Keratinocyte (primary cell): ENCODE measurements around the gene GNB5. TPM values are rescaled to one million over a fixed set of nuclear protein-coding genes. Genes with fewer than 3 reads are reported as not detected.
A peak's percentile ranks its signal among the peaks of the same experiment; 100 is the strongest.

Experiments used
- DNase-seq: peaks from one replicate; pipeline ENCODE4 v3.0.0-alpha.2; 2011; ENCODE audit warnings: low read depth, missing footprints, low spot score
- FAIRE-seq: peaks from 2 replicates; lab custom pipeline; 2011; peaks lifted over from hg19 to GRCh38; lab: Jason Lieb, UNC
- H2AFZ ChIP-seq: 2 replicates; pipeline ENCODE4 v1.6.0; 2012; ENCODE audit warnings: low read length, control low read depth, inconsistent platforms; ENCODE audit not compliant: control insufficient read depth
- H3K27ac ChIP-seq: 2 replicates; pipeline ENCODE4 v1.5.1; 2011; ENCODE audit warnings: low read length; ENCODE audit not compliant: control insufficient read depth, insufficient read depth
- H3K27me3 ChIP-seq: 3 replicates; pipeline ENCODE4 v1.6.0; 2011; ENCODE audit warnings: low read length; ENCODE audit not compliant: control insufficient read depth, insufficient read depth; ENCODE audit errors: extremely low read depth
- H3K36me3 ChIP-seq, 2 experiments: 2 replicates in 1 of 2; 3 replicates in 1 of 2; pipeline ENCODE4 v1.5.1; 2011; ENCODE audit warnings: low read length in 2 of 2, mild to moderate bottlenecking in 1 of 2; ENCODE audit not compliant: control insufficient read depth in 2 of 2, insufficient read depth in 2 of 2; ENCODE audit errors: extremely low read depth in 1 of 2
- H3K4me1 ChIP-seq: 3 replicates; pipeline ENCODE4 v1.5.1; 2011; ENCODE audit warnings: low read length; ENCODE audit not compliant: control insufficient read depth, insufficient read depth; ENCODE audit errors: extremely low read depth
- H3K4me2 ChIP-seq: 3 replicates; pipeline ENCODE4 v1.6.0; 2011; ENCODE audit warnings: low read depth, low read length; ENCODE audit not compliant: control insufficient read depth, insufficient read depth; ENCODE audit errors: extremely low read depth
- H3K4me3 ChIP-seq, 3 experiments: fragments of 200-600 bp in 1 of 3; sonication (generic) in 1 of 3; 2 replicates in 2 of 3; 3 replicates in 1 of 3; pipeline ENCODE4 v1.5.1; 2011 to 2016; ENCODE audit warnings: low read length in 3 of 3, mild to moderate bottlenecking in 3 of 3, control low read depth in 2 of 3, inconsistent platforms in 1 of 3, low read depth in 1 of 3, mixed read lengths in 1 of 3, mixed run types in 1 of 3, moderate library complexity in 1 of 3; ENCODE audit not compliant: control insufficient read depth in 2 of 3, insufficient read depth in 2 of 3; ENCODE audit errors: extremely low read depth in 1 of 3
- H3K79me2 ChIP-seq: 2 replicates; pipeline ENCODE4 v1.6.0; 2012; ENCODE audit warnings: low read length; ENCODE audit not compliant: control insufficient read depth, insufficient read depth
- H3K9ac ChIP-seq: 3 replicates; pipeline ENCODE4 v1.6.0; 2011; ENCODE audit warnings: low read length; ENCODE audit not compliant: control insufficient read depth, insufficient read depth; ENCODE audit errors: extremely low read depth
- H3K9me1 ChIP-seq: 3 replicates; pipeline ENCODE4 v1.6.0; 2011; ENCODE audit warnings: low read length; ENCODE audit not compliant: control insufficient read depth, insufficient read depth; ENCODE audit errors: extremely low read depth
- H3K9me3 ChIP-seq: 2 replicates; pipeline ENCODE4 v1.5.1; 2012; ENCODE audit warnings: low read depth, low read length; ENCODE audit not compliant: control insufficient read depth
- H4K20me1 ChIP-seq: 3 replicates; pipeline ENCODE4 v1.6.0; 2011; ENCODE audit warnings: low read length; ENCODE audit not compliant: control insufficient read depth, insufficient read depth; ENCODE audit errors: extremely low read depth
- CTCF ChIP-seq, 3 experiments: IDR thresholded peaks in 1 of 3; conservative IDR thresholded peaks in 1 of 3; optimal IDR thresholded peaks in 1 of 3; 2 replicates in 2 of 3; 3 replicates in 1 of 3; pipeline versions ENCODE3 to v1.5.1; 2011; ENCODE audit warnings: low read length in 3 of 3, mild to moderate bottlenecking in 3 of 3, moderate library complexity in 2 of 3, control low read depth in 1 of 3, inconsistent platforms in 1 of 3; ENCODE audit not compliant: insufficient read depth in 2 of 3; ENCODE audit errors: extremely low read depth in 1 of 3
- EZH2 ChIP-seq: IDR thresholded peaks from one replicate; pipeline ENCODE4 v1.6.1; 2012; ENCODE audit warnings: inconsistent platforms, mild to moderate bottlenecking, low read length, moderate library complexity
- dilution Hi-C: fragments of 300-500 bp; cut with MboI; formaldehyde crosslinking; loops from one replicate; pipeline ENCODE4 v1.7.0; 2020; ENCODE audit warnings: low sequenced_read_pairs; ENCODE audit not compliant: extremely low pct_ligation_motif_present
- polyA plus RNA-seq, 5 experiments: library from polyadenylated mRNA; depleted of rRNA in 3 of 5; stranded (reverse) in 3 of 5; stranded (forward) in 1 of 5; unstranded in 1 of 5; fragments of >200 nt; gene quantifications; 1 replicate in 1 of 5; 2 replicates in 3 of 5; 3 replicates in 1 of 5; pipeline versions ENCODE4 v1.2.1 to v1.2.3, GENCODE V29; 2011 to 2012; ENCODE audit warnings: missing spikeins in 2 of 5, low read depth in 1 of 5, low replicate concordance in 1 of 5

Gene GNB5
- polyA plus RNA-seq, 1 donor (not counting 4 experiments of a cell fraction or from before 2014, with no cell fraction given), result 25.8 TPM

- dilution Hi-C loops, result no loop called here
- TF ChIP-seq CTCF (optimal IDR thresholded peaks at IDR 0.05 in 1 of 3, IDR thresholded peaks at IDR 0.05 in 1 of 3, conservative IDR thresholded peaks at IDR 0.05 in 1 of 3; ENCODE audit: extremely low read depth in 1 of 3, insufficient read depth in 2 of 3, low read length in 3 of 3) (no peak), EZH2 (no peak)
- FAIRE-seq (peak; percentile 13), DNase-seq (peak; percentile 90)
- H3K4me2 ChIP-seq, result peak overlapping the region; percentile 77
- no peaks in the 10 kb centered on the region for H3K9me1 ChIP-seq
- H4K20me1 ChIP-seq, result no peaks in the 10 kb centered on the region
- no peaks in the 10 kb centered on the region for H3K79me2 ChIP-seq
- H3K9ac ChIP-seq, result peak overlapping the region; percentile 62
- peak overlapping the region; percentile 95 for H3K27ac ChIP-seq
- peaks cover 34% of the 10 kb centered on the region for H3K4me1 ChIP-seq
- no peaks in the 10 kb centered on the region for H3K36me3 ChIP-seq
- no peaks in the 10 kb centered on the region for H3K9me3 ChIP-seq
- H3K4me3 ChIP-seq, result peak overlapping the region in 1 of 3 experiments; percentile 9
- H3K27me3 ChIP-seq, result no peaks in the 10 kb centered on the region
- H2AFZ ChIP-seq, result no peak overlapping the region
These were observed 95.5 kb downstream of the GNB5 start for GRCh38 chr15:52095597-52096262.

GRCh38 chr15:52094811-52095584 lies 96.2 kb downstream of the GNB5 start:
- Histone ChIP-seq H3K4me3 (peak overlapping the region in 1 of 3 experiments; percentile 9), H3K9ac (peak overlapping the region; percentile 62), H3K36me3 (no peaks in the 10 kb centered on the region), H3K4me2 (peak overlapping the region; percentile 77), H3K4me1 (peaks cover 34% of the 10 kb centered on the region), H4K20me1 (no peaks in the 10 kb centered on the region), H3K9me1 (no peaks in the 10 kb centered on the region), H3K79me2 (no peaks in the 10 kb centered on the region), H3K9me3 (no peaks in the 10 kb centered on the region), H2AFZ (no peak overlapping the region), H3K27ac (peak overlapping the region; percentile 95), H3K27me3 (no peaks in the 10 kb centered on the region)
- dilution Hi-C loops, result no loop called here
- DNase-seq (no peak), FAIRE-seq (no peak)
- TF ChIP-seq CTCF (optimal IDR thresholded peaks at IDR 0.05 in 1 of 3, IDR thresholded peaks at IDR 0.05 in 1 of 3, conservative IDR thresholded peaks at IDR 0.05 in 1 of 3; ENCODE audit: extremely low read depth in 1 of 3, insufficient read depth in 2 of 3, low read length in 3 of 3) (no peak), EZH2 (no peak)
